ENCODE measurements around the gene NTRK3. TPM values are rescaled to one million over a fixed set of nuclear protein-coding genes. Genes with fewer than 3 reads are reported as not detected.

Gene NTRK3
- total RNA-seq, 6 donors from 2014 or later: 1.4 to 11.5 (median 2.4) TPM

DNA sequence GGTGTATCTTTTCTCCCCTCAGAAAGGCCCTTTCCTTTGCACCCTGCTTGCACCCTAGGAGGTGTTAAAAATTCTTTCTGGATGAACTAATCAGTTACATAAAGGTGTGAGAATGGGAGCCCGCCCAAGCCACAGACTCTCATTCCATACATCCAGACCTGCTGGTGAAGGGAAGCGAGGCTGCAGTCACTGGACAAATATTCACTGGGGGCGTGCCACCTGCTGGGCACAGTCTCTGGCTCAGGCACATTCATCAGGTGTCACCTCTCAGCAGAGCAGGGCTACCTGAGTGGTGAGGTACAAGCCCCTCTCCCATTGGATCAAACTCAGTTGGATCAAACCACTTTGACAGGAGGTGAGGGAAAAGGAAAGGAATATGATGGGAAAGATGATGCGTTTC is 52.0 kb downstream of the NTRK3 start:
- Histone ChIP-seq H3K27ac (no peak overlapping the region), H3K4me3 (no peak overlapping the region), H3K9me3 (no peaks in the 10 kb centered on the region), H3K27me3 (no peaks in the 10 kb centered on the region), H3K4me1 (no peaks in the 10 kb centered on the region), H3K36me3 (no peaks in the 10 kb centered on the region)
- DNase-seq: no peak
- TF ChIP-seq POLR2A (IDR thresholded peaks at IDR 0.05) (no peak), EP300 (IDR thresholded peaks at IDR 0.05) (no peak), POLR2AphosphoS5 (IDR thresholded peaks at IDR 0.05) (no peak)
- TF ChIP-seq, protein P1, sequence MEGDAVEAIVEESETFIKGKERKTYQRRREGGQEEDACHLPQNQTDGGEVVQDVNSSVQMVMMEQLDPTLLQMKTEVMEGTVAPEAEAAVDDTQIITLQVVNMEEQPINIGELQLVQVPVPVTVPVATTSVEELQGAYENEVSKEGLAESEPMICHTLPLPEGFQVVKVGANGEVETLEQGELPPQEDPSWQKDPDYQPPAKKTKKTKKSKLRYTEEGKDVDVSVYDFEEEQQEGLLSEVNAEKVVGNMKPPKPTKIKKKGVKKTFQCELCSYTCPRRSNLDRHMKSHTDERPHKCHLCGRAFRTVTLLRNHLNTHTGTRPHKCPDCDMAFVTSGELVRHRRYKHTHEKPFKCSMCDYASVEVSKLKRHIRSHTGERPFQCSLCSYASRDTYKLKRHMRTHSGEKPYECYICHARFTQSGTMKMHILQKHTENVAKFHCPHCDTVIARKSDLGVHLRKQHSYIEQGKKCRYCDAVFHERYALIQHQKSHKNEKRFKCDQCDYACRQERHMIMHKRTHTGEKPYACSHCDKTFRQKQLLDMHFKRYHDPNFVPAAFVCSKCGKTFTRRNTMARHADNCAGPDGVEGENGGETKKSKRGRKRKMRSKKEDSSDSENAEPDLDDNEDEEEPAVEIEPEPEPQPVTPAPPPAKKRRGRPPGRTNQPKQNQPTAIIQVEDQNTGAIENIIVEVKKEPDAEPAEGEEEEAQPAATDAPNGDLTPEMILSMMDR (IDR thresholded peaks at IDR 0.05): no peak
- 76 to 87% methylated on average over 4 of the region's 4 CpGs for WGBS, 2 donors
- ATAC-seq (ENCODE audit: low FRiP score in 2 of 2): no peak

DNA sequence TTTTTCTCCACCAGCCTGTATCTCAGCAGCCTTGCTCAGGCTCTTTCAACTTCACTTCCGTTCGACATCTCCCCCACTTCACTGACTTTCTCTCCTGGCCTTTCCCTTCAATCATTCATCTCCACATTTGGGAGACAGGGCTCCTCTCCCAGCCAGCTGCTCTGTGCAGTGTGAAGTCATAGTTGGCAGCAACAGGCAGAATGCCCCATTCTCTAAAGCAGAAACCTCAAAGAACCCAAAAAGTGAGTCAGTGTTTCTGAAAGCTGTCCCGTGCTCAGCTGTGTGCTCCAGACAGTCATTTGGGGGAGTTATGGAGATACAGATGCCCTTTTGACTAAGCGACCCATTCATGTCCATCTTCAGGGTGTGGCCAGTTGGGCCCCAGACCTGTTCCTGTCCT is 54.3 kb downstream of the NTRK3 start:
- H3K36me3 ChIP-seq: no peaks in the 10 kb centered on the region
- no peaks in the 10 kb centered on the region for H3K27me3 ChIP-seq
- peak in 1 of 2 donors; percentile 59 for ATAC-seq (ENCODE audit: low FRiP score in 2 of 2)
- TF ChIP-seq POLR2AphosphoS5 (IDR thresholded peaks at IDR 0.05) (no peak), POLR2A (IDR thresholded peaks at IDR 0.05) (no peak)
- TF ChIP-seq, protein P1 (IDR thresholded peaks at IDR 0.05): no peak
- H3K4me3 ChIP-seq: no peak overlapping the region
- no peak overlapping the region for H3K27ac ChIP-seq
- no peak for DNase-seq
- H3K9me3 ChIP-seq: no peaks in the 10 kb centered on the region
- 84 to 88% methylated on average over 4 of the region's 4 CpGs for WGBS, 2 donors
- H3K4me1 ChIP-seq: no peaks in the 10 kb centered on the region

DNA sequence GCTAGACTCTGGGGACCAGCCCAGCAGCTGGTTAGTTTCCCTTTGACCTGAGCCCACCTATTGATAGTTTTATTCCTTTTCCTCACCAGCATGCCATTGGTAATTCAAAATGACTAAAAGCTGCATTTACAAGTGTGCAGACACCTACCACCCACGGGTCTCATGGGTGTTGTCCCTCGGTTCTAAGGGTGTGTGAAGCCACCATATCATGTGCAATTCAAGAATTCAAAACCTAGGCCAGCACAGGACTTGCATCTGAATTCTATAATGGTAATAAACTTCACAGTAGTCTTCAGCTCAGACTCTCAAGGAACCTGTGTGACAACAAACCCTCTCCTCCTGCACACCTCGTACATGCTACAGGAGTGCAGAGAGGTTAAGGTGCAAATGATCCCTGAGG is 55.3 kb downstream of the NTRK3 start:
- ATAC-seq (ENCODE audit: low FRiP score in 2 of 2) (no peak), DNase-seq (no peak)
- Histone ChIP-seq H3K9me3 (no peaks in the 10 kb centered on the region), H3K36me3 (no peaks in the 10 kb centered on the region), H3K4me3 (no peak overlapping the region), H3K27ac (no peak overlapping the region), H3K4me1 (no peaks in the 10 kb centered on the region), H3K27me3 (no peaks in the 10 kb centered on the region)
- WGBS, 2 donors: 75 to 83% methylated on average over 3 of the region's 3 CpGs
- TF ChIP-seq EP300 (IDR thresholded peaks at IDR 0.05) (no peak), POLR2A (IDR thresholded peaks at IDR 0.05) (no peak), POLR2AphosphoS5 (IDR thresholded peaks at IDR 0.05) (no peak)
- TF ChIP-seq, protein P1 (IDR thresholded peaks at IDR 0.05): no peak

GRCh38 chr15:88196961-88197360 is 59.6 kb downstream of the NTRK3 start:
- TF ChIP-seq, protein P1 (IDR thresholded peaks at IDR 0.05): no peak
- TF ChIP-seq POLR2AphosphoS5 (IDR thresholded peaks at IDR 0.05): no peak
- no peak for TF ChIP-seq EP300 (IDR thresholded peaks at IDR 0.05)
- no peaks in the 10 kb centered on the region for H3K27me3 ChIP-seq
- no peak overlapping the region for H3K27ac ChIP-seq
- ATAC-seq (ENCODE audit: low FRiP score in 2 of 2): no peak
- no peaks in the 10 kb centered on the region for H3K4me1 ChIP-seq
- no peak for DNase-seq
- no peaks in the 10 kb centered on the region for H3K9me3 ChIP-seq
- no peak overlapping the region for H3K4me3 ChIP-seq
- H3K36me3 ChIP-seq: no peaks in the 10 kb centered on the region

DNA sequence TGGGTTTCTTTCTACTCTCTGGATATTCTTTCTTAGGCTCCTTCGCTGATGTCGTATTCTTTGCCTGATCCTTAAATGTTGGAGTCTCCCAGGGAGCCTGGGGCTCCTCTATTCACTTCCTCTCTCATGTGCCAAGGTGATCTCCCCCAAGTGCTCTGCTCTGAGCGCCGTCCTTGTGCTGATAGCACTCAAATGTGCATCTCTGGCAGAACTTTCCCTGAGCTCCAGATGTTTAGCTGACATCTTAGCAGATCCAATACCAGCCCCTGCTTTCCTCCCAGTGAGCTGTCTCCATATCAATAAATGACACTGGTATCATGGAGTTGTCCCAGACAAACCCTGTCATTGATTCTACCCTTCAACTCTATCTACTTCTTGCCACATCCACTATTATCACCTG is 62.4 kb downstream of the NTRK3 start:
- H3K4me3 ChIP-seq: no peak overlapping the region
- no peak overlapping the region for H3K27ac ChIP-seq
- no peaks in the 10 kb centered on the region for H3K9me3 ChIP-seq
- ATAC-seq (ENCODE audit: low FRiP score in 2 of 2): no peak
- WGBS, 2 donors: 86 to 87% methylated on average over 4 of the region's 4 CpGs
- no peaks in the 10 kb centered on the region for H3K27me3 ChIP-seq
- no peaks in the 10 kb centered on the region for H3K4me1 ChIP-seq
- no peak for TF ChIP-seq POLR2AphosphoS5 (IDR thresholded peaks at IDR 0.05)
- TF ChIP-seq, protein P1 (IDR thresholded peaks at IDR 0.05): no peak
- no peak for TF ChIP-seq EP300 (IDR thresholded peaks at IDR 0.05)
- no peak for TF ChIP-seq POLR2A (IDR thresholded peaks at IDR 0.05)
- no peak for DNase-seq
- H3K36me3 ChIP-seq: no peaks in the 10 kb centered on the region

Measured in upper lobe of left lung (tissue), 6 donors.